COR-L47 (cell line): ENCODE measurements around the gene FLVCR1.
"Not testable (repeated sequence)": the region's sequence is repeated elsewhere in the genome, so short reads cannot be mapped to it uniquely, and the experiment has no call there.

Source experiments
- DNase-seq: peaks from one replicate; lab custom pipeline; 2025; lab: John Stamatoyannopoulos, UW

The FLVCR1 gene

DNA sequence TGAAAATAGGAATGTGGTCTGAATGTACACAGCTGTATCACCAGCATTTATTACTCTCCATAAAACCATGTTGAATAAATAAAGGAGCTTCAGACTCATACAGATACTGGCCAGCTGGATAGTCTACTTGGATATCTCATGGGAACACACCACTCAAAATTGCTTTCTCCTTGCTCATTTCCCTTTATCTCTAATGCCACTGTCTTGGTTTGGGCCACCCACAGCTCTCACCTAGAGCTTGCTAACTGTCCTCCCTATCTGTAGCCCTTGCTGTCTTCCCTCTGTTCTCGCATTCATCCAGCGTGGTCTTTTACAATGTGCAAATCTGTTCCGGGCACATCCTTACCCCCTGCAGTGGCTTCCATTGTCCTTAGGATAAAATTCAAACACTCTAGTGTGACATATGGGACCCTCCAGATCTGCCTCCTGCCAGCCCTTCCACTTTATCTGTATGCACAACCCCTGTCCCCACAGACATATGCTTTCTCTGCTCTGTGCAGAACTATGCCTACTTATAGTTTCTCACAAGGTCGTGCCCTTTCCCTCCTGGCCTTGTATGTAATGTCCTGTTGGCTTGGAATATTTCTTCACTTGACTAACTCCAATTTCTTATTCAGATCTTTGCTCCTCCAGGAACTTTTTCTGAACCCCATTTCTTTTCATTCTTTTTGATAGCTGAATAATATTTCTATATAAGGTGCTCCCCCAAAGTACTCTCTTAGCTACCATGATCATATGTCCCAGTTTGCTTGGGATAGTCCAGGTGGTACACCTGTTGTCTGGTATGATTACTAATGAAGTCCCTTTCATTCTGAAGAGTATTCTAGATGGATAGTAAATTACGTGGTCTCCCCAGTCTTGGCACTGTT is 2.9 kb downstream of the FLVCR1 start:
- no peak for DNase-seq

- no peak for DNase-seq
These were observed 4.1 kb downstream of the FLVCR1 start for GRCh38 chr1:212862111-212862690.

- not testable (repeated sequence) for DNase-seq
These were observed 5.3 kb downstream of the FLVCR1 start for GRCh38 chr1:212863345-212863744.

GRCh38 chr1:212864201-212864600 is 6.1 kb downstream of the FLVCR1 start:
- DNase-seq, result no peak

DNA sequence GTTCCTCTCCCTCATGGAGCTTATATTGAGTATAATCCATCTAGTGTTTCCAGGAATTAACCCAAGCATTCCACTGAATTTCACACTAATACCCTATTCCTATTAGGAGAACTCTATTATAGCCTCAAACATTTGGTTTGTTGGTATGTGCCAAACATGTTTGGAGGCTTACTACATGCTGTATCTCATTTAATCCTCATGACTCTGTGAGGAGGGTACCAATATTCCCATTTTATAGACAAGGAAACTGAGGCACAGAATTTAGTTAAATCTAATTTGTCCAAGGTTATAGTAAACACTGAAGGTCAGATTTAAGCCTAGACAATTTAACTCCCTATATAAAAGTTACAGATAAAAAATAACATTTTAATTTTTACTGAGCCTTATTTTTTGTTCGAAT is 9.1 kb downstream of the FLVCR1 start:
- no peak for DNase-seq

DNA sequence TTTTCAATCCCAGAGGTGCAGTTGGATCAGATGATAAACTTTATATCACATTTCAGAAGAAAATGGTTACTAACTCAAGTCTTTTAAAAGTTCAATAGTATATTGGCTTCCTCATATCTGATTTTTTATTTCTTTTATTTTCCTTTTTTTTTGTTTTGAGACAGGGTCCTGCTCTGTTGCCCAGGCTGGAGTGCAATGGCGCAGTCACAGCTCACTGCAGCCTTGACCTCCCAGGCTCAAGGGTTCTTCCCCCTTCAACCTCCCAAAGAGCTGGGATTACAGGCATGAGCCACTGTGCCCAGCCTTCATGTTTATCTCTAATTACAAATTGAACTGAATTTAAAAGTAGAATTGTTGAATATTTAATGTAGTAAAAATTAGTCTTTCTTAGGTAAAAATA is 13.9 kb downstream of the FLVCR1 start:
- DNase-seq, result no peak

- no peak for DNase-seq
These were observed 15.4 kb downstream of the FLVCR1 start for GRCh38 chr1:212873518-212873917.

DNA sequence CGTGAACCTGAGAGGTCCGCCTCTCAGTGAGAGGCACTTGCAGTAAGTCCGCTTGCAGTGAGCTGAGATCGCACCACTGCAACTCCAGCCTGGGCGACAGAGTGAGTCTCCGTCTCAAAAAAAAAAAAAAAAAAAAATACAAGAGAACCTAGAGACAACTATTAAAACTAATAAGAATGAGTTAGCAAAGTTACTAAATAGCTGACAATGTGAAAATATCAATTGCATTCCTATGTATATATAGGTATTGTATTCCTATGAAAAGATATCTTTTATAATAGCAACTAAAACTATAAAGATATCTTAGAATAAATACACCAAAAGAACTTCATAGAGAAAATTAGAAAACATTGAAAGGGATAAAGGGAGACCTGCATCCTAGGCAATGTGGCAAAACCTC is 20.3 kb downstream of the FLVCR1 start:
- no peak for DNase-seq

DNA sequence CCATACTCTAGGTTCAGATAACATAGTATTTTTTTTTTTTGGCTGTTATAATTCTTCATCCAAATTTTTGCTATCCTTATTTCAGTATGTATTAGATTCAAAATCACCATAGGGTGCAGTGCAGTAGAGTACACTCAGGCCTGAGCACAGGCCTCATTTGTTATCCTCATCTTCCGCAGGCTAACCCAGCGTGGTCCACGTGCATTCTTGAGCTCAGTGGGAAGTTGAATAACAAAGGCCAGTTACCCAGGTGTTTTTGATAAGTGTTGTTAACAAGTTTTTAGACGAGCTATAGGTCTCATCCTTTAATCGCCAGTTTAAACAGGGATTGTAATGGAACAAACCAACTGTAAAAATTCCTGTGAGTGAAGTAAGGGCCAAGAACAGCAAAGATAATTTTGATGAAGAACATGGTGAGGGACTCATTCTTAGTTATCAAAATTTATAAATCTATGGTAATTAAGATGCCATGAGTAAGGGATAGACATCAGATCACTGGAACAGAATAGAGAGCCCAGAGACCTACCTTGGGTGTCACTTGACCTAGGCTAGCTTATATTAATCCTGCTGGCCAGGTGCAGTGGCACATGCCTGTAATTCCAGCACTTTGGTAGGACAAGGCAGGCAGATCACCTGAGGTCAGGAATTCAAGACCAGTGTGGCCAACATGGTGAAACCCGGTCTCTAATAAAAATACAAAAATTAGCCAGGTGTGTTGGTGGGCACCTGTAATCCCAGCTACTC is 22.0 kb downstream of the FLVCR1 start:
- no peak for DNase-seq

GRCh38 chr1:212884592-212884991 is 26.5 kb downstream of the FLVCR1 start:
- no peak for DNase-seq

DNA sequence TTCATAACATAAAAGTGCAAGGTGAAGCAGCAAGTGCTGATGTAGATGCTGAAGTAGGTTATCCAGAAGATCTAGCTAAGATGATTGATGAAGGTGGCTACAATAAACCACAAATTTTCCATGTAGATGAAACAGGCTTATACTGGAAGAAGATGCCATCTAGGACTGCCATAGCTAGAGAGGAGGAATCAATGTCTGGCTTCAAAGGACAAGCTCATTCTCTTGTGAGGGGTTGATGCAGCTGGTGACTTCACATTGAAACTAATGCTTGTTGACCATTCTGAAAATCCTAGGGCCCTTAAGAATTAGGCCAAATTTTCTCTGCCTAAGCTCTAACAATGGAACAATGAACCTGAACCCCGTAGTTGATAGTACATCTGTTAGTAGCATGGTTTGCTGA is 34.0 kb downstream of the FLVCR1 start:
- DNase-seq, result no peak

DNA sequence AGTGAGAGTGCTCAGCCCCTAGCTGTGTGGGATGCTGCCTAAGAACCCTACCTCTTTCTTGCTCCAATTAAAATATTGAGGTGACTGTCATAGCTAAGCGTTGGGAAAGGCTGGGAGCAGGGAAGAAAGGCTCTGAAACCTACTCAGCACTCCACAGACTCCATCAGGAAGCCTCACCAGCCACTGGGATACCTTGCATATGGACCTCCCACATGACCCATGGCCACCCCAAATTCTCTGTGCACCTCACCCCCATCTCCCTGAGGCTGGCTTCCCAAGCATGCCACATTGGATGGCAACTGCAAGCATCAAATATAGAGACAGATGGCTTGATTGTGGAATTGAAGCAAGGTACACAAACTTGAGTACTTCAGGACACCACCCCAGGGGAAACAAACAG is 41.8 kb downstream of the FLVCR1 start:
- DNase-seq, result no peak

DNA sequence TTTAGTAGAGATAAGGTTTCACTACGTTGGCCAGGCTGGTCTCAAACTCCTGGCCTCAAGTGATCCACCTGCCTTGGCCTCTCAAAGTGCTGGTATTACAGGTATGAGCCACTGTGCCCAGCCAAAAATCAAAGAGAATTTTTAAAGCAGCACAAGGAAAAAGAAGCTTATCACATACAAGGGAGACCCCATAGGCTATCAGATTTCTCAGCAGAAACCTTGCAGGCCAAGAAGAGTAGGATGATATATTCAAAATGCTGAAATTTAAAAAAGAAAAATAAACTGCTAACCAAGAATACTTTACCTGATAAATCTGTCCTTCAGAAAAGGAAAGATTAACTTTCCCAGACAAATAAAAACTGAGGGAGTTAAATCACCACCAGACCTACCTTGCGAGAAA is 43.2 kb downstream of the FLVCR1 start:
- DNase-seq, result no peak

- no peak for DNase-seq
These were observed 44.0 kb downstream of the FLVCR1 start for GRCh38 chr1:212902054-212902453.

- no peak for DNase-seq
These were observed 45.6 kb downstream of the FLVCR1 start for GRCh38 chr1:212903664-212904063.

DNA sequence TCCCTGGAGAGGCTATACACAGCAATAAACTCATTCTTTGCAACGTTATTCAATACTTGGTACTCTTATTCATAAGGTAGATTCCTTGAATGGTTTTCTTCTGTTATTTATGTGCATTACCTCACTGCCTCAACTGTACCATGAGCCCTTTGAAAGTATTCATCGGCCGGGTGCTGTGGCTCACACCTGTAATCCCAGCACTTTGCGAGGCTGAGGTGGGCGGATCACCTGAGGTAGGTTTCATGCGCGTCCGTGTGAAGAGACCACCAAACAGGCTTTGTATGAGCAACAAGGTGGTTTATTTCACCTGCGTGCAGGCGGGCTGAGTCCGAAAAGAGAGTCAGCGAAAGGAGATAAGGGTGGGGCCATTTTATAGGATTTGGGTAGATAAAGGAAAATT is 50.0 kb downstream of the FLVCR1 start:
- not testable (repeated sequence) for DNase-seq

GRCh38 chr1:212908971-212909370 is 50.9 kb downstream of the FLVCR1 start:
- no peak for DNase-seq

GRCh38 chr1:212909652-212910063 is 51.6 kb downstream of the FLVCR1 start:
- DNase-seq, result no peak

- DNase-seq, result not testable (repeated sequence)
These were observed 52.1 kb downstream of the FLVCR1 start for GRCh38 chr1:212910213-212910612.

DNA sequence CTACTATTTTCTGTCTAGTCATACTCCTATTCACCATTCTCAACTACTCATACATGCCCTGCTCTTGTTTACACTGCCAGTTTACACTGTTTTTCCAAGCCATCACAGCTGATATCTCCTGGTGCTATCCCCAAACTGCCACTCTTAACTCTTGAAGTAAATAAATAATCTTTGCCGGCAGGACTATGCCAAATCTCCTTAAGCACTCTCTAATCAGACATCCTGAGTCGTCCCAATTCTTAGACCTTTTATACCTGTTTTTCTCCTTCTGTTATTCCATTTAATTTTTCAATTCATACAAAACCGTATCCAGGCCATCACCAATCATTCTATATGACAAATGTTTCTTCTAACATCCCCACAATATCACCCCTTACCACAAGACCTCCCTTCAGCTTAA is 55.6 kb downstream of the FLVCR1 start:
- not testable (repeated sequence) for DNase-seq

- DNase-seq, result not testable (repeated sequence)
These were observed 56.0 kb downstream of the FLVCR1 start for GRCh38 chr1:212914110-212914509.

DNA sequence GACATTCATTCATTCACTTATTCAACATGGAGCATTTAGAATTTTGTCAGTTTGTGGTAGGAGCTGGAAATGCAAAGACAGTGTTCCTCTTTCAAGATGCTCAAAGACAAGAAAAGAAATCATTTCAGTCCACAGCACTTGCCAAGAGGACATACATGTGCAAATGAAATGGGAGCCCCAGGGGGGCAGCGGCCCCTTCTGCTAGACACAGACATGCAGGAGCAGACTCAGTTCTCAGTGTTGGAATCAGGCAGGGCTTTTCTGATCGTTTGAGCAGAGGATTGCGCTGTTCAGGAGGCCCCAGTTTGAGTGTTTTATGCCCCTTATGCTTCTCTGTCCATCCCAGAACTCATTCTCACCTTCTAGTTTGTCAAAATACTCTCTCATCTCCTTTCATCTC is 56.7 kb downstream of the FLVCR1 start:
- DNase-seq, result no peak
